ENCODE results near the gene PARD3. TPM values are rescaled to one million over a fixed set of nuclear protein-coding genes. Genes with fewer than 3 reads are reported as not detected.
A peak's percentile ranks its signal among the peaks of the same experiment; 100 is the strongest.

PARD3 gene
- total RNA-seq, 1 experiment from 2014 or later: 46.3 TPM

DNA sequence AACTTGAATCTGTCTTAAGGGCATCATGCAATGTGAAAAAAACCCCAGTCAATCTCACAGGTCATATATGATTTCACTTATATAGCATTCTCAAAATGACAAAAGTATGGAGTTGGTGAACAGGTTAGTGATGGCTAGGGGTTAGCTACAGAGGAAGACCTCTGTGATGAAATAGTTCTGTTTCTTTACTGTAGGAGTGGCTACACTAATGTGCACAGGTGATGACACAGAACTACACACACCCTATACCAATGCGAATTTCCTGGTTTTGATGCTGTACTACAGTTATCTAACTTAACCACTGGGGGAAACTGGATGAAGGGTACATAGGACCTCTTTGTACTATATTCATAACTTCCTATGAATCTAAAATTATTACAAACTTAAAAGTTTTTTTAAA is 541.8 kb downstream of the PARD3 start:
- intact Hi-C loops (cut with micrococcal nuclease): no loop called here
- H3K4me3 ChIP-seq (replicated peaks in 1 of 2; ENCODE audit: low read depth in 1 of 2, low read length in 2 of 2): no peak overlapping the region
- no peak overlapping the region for H2AFZ ChIP-seq (ENCODE audit: low read depth, low read length, poor library complexity, severe bottlenecking)
- ChIA-PET RAD21 (ENCODE audit: low non-redundant PET in 1 of 2, low total read pairs in 2 of 2, uncharacterized antibody in 2 of 2, unreplicated experiment in 2 of 2) (no interaction called here), CTCF (no interaction called here), POLR2A (no interaction called here)
- no peaks in the 10 kb centered on the region for H3K36me3 ChIP-seq (ENCODE audit: control insufficient read depth in 1 of 2, insufficient read depth in 2 of 2, low read length in 2 of 2)
- H3K9ac ChIP-seq (ENCODE audit: low read length): no peak overlapping the region
- no peaks in the 10 kb centered on the region for H3K27me3 ChIP-seq (ENCODE audit: insufficient read depth, low read length)
- no TSS peak for BruUV-seq (replicated peaks)
- ATAC-seq (peak; percentile 53), DNase-seq (ENCODE audit: low read depth, low spot score) (no peak)
- H3K9me3 ChIP-seq (ENCODE audit: control insufficient read depth in 1 of 2, insufficient read depth in 1 of 2, low read depth in 1 of 2, low read length in 2 of 2): no peaks in the 10 kb centered on the region
- no peaks in the 10 kb centered on the region for H4K20me1 ChIP-seq (ENCODE audit: insufficient read depth)
- no peaks in the 10 kb centered on the region; a peak in 1 of 4 replicates for H3K4me1 ChIP-seq (ENCODE audit: control insufficient read depth in 1 of 2, insufficient read depth in 2 of 2, low read length in 2 of 2)
- H3K4me2 ChIP-seq (ENCODE audit: low read length): no peak overlapping the region
- TF ChIP-seq TCF7L2 (IDR thresholded peaks at IDR 0.05; ENCODE audit: borderline replicate concordance, extremely low read depth, insufficient read depth, insufficient read length) (no peak), EZH2 (IDR thresholded peaks at IDR 0.05) (no peak), YY1 (IDR thresholded peaks at IDR 0.05; ENCODE audit: extremely low read depth, insufficient replicate concordance, low read depth, low read length) (no peak), CEBPB (IDR thresholded peaks at IDR 0.05; ENCODE audit: low read depth) (no peak), SRF (IDR thresholded peaks at IDR 0.05; ENCODE audit: low read depth) (no peak), RAD21 (IDR thresholded peaks at IDR 0.05; ENCODE audit: low read depth) (no peak), ZNF274 (IDR thresholded peaks at IDR 0.05; ENCODE audit: low read depth, low read length) (no peak), FOSL1 (IDR thresholded peaks at IDR 0.05; ENCODE audit: low read depth) (no peak), REST (IDR thresholded peaks at IDR 0.05; ENCODE audit: low read depth) (no peak)
- TF ChIP-seq, protein P1, sequence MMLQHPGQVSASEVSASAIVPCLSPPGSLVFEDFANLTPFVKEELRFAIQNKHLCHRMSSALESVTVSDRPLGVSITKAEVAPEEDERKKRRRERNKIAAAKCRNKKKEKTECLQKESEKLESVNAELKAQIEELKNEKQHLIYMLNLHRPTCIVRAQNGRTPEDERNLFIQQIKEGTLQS (IDR thresholded peaks at IDR 0.05): no peak
- TF ChIP-seq, protein P2, sequence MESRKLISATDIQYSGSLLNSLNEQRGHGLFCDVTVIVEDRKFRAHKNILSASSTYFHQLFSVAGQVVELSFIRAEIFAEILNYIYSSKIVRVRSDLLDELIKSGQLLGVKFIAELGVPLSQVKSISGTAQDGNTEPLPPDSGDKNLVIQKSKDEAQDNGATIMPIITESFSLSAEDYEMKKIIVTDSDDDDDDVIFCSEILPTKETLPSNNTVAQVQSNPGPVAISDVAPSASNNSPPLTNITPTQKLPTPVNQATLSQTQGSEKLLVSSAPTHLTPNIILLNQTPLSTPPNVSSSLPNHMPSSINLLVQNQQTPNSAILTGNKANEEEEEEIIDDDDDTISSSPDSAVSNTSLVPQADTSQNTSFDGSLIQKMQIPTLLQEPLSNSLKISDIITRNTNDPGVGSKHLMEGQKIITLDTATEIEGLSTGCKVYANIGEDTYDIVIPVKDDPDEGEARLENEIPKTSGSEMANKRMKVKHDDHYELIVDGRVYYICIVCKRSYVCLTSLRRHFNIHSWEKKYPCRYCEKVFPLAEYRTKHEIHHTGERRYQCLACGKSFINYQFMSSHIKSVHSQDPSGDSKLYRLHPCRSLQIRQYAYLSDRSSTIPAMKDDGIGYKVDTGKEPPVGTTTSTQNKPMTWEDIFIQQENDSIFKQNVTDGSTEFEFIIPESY (IDR thresholded peaks at IDR 0.05; ENCODE audit: extremely low read depth, insufficient replicate concordance, low read length): no peak
- TF ChIP-seq, protein P3, sequence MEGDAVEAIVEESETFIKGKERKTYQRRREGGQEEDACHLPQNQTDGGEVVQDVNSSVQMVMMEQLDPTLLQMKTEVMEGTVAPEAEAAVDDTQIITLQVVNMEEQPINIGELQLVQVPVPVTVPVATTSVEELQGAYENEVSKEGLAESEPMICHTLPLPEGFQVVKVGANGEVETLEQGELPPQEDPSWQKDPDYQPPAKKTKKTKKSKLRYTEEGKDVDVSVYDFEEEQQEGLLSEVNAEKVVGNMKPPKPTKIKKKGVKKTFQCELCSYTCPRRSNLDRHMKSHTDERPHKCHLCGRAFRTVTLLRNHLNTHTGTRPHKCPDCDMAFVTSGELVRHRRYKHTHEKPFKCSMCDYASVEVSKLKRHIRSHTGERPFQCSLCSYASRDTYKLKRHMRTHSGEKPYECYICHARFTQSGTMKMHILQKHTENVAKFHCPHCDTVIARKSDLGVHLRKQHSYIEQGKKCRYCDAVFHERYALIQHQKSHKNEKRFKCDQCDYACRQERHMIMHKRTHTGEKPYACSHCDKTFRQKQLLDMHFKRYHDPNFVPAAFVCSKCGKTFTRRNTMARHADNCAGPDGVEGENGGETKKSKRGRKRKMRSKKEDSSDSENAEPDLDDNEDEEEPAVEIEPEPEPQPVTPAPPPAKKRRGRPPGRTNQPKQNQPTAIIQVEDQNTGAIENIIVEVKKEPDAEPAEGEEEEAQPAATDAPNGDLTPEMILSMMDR (IDR thresholded peaks at IDR 0.05 in 2 of 3, conservative IDR thresholded peaks at IDR 0.05 in 1 of 3; ENCODE audit: borderline replicate concordance in 1 of 3, insufficient read depth in 1 of 3, low read depth in 2 of 3, low read length in 2 of 3): no peak
- no peaks in the 10 kb centered on the region for H3K9me2 ChIP-seq (ENCODE audit: insufficient read depth)
- no peaks in the 10 kb centered on the region for H3K79me2 ChIP-seq (ENCODE audit: insufficient read depth, low read length)
- H3K27ac ChIP-seq (ENCODE audit: low read depth, low read length): no peak overlapping the region

Measured in HCT116 (cell line).